Inflammatory macrophage treated with lipopolysaccharide for 4 hours (primary cell): Measurements from ENCODE around the gene CLCNKA.
"Not testable (repeated sequence)": the region's sequence is repeated elsewhere in the genome, so short reads cannot be mapped to it uniquely, and the experiment has no call there.

Experiments used
- DNase-seq: peaks from one replicate; pipeline ENCODE4 v3.0.0-alpha.2; 2020

CLCNKA gene

DNA sequence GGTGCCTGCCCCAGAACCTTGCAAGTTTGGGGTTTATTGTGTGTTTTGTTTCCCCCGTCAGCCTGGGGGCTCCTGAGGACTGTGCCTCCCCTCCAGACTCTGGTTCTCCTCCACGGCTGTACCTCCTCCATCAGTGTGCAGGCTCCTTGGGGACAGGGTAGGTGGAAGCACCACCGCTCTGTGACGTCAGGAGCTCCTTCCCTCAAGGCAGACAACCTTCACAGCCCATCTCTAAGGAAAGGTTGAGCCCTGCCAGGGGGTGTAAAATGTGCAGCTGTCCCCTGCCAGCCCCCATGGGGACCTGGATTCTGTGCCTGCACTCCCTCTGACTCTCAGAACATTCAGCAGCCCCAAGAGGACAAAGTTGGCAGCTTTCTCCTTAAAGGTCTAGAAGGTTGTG is 3.5 kb upstream of the CLCNKA start:
- no peak for DNase-seq

DNA sequence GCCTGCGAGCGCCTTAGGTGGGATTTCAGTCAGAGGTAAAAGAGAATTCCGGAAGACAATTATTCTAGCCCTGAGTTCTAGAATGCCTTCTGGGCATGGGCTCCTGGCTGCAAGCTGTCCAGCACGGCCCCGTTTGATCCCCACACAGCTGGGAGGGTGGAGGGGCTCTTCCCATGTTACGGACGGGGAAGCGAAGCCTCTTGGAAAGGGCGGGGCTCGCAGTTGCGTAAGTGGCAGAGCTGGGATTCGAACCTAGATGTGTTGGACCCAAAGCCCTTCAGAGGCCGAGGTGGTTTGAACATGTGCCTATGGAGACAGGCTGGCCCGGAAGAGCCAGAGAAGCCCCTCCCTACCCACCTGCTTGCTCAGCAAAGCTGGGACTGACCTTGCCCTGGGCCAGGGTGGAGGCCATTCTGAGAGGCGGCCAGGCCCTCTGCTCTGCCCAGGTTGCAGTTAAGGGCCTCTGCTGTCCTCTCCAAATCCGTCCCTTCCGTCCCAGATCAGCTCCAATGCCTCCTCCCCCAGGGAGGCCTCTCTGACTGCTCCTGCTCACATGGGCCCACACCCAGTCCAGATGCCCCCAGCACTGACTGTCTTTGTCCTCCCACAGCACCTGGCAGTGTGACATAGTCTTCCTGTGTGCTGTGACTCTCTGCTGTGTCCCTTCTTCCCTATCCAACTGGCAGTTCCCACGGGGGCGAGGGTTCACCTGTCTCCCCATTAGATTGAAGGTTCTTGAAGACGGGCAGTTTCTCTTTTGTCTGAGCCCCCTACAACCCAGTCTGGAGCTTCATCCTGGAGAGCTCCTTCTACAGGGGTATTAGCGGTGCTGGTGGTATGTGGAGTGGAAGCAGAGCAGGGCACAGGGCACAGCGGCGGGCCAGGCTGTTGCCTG is 2.8 kb upstream of the CLCNKA start:
- DNase-seq, result no peak

DNA sequence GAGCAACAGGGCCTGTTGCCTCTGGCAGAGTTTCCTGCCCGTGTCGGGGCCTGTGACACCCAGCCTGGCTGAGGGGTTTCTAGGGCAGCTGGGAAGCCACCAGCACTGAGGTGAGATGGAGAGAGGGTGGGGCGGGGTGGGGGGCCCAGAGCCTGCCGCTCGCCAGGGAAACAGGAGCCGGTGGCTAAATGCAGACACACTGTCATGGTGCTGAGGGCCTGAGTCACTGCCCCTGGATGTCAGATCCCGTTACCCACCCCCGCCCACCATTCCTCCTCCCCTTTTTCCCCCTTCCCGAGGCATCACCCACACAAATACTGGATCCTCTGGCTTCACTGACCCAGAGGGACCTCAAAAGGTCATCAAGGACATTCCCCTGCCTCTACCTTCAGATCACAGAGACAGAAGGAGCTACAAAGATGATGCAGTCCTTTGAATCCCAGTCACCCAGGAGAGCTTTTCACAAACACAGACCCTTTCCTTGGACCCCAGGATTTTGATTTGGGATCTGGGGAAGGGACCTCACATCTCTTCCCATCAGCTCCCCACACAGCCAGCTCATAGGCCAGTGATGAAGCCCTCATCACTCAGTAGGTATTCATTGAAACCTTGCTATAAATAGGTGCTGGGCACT is 2.1 kb upstream of the CLCNKA start:
- no peak for DNase-seq

DNA sequence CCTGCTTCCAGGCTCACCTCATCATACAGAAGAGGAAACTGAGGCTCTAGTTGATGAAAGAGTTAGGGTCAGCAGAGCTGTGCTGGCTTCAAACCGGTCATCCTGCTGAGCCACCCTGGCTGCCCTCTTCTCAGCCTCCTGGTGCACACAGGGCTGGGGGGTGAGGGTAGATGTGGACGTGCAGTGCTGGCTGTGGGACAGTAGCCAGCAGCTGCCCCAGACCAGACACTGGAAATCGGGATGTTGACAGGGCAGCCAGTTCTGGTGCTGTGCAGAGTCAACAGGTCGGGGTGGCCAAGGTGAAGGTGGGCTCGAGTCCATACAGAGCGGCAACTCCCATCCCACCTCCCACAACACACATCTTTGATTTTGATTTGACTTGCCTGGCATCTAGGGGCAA is 1.5 kb upstream of the CLCNKA start:
- DNase-seq, result no peak

DNA sequence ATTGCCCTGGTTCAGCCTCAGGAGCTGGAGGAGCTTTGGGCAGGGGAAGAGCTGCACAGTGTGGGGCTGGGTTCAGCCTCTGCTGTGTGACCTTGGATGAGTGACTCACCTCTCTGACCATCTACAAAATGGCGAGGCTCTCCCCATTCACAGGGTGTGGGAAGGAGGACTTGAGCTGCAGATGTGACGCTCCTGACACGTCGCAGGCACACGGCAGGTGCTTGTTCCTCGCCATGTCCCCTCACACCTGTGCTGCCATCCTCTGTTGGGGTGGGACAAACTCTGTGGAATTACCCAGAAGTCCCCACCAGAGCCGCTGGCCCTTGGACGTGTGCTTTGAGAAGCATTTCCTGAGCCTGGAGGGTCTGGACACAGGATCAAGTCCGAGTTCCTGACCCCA is 958 bp upstream of the CLCNKA start:
- not testable (repeated sequence) for DNase-seq

DNA sequence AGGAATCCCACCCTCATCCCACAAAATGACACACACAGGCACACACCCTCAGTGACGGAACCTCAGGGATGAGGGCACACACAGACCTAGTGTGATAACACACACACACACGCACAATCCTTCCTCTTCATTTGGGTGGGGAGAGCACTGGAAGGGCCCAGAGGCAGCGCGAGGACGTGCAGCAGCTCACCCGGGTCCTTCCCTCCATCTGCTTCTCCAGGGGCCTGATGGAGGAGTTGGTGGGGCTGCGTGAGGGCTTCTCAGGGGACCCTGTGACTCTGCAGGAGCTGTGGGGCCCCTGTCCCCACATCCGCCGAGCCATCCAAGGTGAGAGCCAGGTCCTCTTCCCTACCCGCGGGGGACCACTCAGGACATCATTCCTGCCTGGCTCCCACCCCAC is 557 bp downstream of the CLCNKA start:
- no peak for DNase-seq

DNA sequence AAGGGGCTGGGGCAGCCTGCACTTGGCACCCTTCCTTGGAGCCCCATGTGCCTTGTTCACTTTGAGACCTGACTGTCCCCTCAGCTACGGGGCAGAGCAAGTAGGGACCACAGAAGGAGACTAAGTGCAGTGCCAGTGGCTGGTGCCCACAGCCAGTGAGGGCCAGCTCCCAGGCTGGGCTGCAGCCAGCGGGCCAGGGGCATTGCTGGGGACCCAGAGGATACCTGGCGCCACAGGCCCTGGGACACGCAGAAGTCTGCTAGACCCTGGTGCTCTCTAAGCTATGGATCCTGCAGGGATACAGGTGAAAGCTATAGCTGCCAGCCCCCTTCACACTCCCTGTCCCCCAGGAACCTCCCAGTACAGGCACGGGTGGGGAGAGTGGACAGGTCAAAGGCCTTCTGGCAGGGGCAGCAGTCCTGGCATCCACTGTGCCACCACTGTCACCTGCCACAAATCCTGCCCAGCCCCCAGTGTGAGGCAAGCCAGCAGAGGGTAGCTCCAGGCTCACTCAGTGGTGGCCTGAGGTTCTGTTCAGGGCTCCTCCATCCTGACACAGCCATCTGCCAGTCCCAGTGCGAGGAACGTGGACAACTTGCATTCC is 1.3 kb downstream of the CLCNKA start:
- no peak for DNase-seq

DNA sequence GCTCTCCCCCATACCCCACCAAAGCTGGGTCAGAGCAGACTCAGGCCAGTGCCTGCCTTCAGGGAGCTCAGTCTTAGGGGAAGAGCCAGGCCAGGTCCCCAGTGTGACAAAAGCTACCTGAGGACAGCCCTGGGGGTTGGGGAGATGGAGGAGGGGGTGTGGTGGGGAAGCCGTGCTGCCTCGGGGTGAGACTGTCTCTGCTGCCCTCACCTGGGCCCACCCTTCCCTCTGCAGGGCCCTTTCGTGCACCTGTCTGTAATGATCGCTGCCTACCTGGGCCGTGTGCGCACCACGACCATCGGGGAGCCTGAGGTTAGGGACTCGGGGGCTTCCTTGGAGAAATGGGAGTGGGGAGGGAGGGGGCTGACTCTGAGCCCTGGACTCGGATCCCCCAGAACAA is 4.5 kb downstream of the CLCNKA start:
- DNase-seq, result not testable (repeated sequence)

DNA sequence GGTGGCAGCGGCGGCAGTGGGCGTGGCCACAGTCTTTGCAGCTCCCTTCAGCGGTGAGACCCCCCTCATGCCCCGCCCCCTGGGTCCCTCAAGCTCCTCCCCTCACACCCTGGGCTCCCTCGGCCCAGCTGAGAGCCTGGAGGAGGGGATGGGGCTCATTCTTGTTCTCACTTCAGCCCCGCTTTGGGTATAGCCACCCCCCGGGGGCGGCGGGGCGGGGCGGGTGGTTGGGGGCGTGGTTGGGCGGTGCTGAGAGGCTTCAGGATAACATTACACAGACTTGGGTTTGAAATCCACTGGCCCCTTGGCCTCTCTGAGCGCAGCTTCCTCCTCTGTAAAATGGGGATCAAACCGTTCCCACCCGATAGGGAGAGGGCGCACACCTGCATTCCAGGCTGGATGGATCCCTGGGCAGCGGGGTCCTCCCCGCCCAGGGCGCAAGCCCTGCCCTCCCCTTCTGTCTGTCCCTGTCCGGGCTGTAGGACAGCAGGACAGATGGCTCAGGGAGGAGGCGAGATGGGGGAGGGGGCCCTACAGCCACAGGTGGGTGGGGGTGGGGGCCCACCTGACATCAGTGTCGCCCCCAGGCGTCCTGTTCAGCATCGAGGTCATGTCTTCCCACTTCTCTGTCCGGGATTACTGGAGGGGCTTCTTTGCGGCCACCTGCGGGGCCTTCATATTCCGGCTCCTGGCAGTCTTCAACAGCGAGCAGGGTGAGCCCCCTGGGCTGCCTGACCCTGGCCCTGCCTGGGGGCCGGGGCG is 5.1 kb downstream of the CLCNKA start:
- DNase-seq, result no peak

DNA sequence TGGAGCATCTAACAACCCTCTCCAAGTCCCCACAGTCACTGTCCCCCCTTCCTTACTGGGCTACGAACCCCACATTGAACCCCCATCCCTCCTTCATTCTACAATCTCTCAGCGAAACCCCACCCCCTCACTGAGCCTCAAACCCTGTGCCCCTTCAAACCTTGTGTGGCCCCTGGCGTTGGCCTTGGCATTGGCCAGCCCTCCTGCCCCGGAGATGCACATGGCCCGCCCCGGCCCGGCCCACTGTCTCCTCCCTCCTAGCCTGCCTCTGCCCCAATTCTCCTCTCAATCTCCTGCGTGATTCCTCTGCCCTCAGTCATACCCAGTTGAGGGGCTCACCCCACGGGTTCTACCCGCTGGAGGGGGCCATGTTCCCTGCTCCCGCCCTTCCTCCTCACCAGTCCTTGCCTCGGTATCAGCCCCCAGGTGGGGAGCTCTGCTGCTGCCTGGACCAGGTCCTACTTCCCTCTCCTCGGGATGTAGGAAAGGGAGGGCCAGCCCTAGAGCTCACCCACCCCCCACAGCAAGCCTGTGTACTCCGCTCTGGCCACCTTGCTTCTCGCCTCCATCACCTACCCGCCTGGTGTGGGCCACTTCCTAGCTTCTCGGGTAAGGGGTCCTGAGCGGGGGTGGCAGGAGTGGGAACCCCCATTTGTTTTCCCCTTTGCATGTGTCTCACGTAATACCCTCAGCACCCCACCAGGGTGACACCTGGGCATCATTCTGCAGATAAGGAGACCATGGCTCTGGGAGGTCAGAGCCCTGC is 6.6 kb downstream of the CLCNKA start:
- DNase-seq, result no peak

DNA sequence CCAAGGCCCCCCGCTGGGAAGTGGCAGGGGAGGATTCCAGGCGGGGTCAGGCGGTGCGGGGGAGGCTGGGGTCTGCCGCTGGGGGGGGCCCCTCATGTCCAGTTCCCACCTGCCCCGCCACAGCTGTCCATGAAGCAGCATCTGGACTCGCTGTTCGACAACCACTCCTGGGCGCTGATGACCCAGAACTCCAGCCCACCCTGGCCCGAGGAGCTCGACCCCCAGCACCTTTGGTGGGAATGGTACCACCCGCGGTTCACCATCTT is 7.1 kb downstream of the CLCNKA start:
- not testable (repeated sequence) for DNase-seq

DNA sequence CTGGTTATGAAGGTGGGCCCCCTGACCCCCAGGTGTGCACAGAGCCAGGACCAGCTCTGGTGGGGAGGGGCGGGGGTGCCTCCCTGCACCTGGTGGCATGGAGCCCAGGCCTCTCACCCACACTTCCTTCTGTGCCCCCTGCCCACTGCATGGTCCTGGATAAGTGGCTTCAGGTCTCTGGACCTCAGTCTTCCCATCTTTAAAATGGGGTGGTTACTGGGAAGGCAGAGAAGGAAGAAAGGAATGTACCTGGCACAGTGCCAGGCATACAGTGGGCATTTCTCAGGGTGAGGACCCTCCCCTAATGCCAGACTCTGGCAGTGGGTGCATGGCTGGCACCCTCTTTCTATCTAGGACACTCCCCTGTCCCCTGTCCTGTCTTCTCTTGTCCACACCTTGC is 7.5 kb downstream of the CLCNKA start:
- DNase-seq, result no peak

DNA sequence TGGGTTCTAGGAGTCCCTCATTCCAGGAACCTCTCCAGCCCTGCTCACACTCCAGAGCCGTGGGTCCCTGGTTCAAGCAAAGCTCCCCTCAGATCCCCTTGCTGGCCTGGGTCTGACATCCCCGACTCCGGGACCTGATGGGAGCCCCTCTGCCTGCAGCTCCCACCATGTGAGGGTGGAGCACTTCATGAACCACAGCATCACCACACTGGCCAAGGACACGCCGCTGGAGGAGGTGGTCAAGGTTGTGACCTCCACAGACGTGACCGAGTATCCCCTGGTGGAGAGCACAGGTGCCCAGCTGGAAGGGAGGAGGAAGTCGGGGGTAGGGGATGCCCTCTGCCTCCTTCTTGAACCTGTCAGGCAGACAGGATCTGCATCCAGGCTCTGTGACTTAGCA is 9.7 kb downstream of the CLCNKA start:
- no peak for DNase-seq

DNA sequence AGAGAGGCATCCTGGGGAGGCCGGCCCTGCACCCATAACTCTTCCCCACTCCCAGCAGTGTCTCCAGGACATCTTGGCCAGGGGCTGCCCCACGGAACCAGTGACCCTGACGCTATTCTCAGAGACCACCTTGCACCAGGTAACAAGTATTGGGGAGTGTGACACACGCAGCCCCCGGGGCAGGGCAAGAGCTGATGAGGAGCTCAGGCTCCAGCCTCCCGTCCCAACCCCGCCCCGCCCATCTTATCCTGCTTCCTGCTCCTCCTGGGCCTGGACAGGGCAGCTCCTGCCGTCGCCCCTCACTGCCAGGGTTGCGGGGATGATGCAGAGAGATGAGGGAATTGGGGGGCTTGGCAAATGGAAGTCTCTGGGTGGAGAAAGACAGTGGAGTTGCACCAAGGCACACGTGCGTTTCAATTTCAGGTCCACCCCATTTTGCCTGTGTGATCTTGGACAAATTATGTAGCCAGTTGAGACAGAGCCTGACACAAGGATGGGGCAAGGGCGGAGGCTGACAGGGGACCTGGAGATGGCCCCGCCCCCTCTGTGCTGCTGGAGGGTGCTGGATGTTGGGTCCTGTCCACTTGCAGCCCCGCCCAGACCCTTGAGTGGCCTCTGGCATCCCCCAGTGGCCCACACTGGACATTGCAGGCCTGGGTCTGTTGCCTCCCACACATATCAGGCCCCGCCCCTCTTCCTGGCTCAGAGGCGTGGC is 10.7 kb downstream of the CLCNKA start:
- peak; percentile 82 for DNase-seq

DNA sequence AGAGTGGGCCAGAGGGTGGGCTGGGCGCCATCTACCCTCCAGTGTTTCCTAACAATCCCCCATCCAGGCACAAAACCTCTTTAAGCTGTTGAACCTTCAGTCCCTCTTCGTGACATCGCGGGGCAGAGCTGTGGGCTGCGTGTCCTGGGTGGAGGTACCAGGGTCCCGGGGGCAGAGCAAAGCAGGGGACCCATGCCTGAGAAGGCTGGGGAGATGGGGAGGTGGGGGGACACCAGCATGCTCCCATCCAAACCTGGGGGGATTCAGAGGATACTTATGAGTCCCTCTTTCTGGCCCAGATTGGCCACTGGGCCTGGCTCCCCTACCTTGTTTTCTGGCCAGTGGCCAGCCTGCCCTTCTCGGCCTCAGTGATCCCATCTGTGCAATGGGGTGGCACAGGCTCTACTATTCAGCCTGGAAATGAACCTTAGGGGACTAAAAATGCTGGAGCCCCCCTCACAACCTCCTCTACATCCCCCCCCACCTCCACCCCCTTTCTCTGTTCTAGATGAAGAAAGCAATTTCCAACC is 11.3 kb downstream of the CLCNKA start:
- not testable (repeated sequence) for DNase-seq

DNA sequence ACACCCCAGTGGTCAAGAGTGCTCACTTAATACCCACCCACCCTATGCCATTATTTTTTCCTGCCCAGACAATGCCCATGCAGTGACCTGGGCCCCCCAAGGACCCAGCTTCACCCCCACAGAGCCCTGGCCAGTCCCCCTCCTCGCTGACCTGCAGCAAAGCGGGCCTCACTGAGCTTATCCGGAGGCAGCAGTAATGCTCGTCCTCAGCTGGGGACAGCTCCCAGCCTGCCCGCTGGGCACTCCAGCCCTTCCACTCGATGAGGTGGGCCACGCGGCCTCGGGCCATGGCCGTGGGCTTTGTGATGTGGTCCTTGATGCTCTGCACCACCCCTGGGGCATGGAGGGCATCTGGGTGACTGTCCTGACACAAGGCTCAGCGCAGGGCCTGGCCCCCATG is 14.6 kb downstream of the CLCNKA start:
- DNase-seq, result not testable (repeated sequence)

DNA sequence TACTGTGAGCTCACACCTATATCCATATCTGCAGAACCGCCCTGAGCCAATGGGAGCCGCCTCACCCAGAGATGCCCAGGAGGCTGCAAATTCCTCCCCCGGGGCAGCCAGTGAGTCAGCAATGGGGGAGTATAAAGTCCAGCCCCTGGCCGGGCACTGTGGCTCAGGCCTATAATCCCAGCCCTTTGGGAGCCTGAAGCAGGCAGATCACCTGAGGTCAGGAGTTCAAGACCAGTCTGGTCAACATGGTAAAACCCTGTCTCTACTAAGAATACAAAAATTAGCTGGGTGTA is 16.7 kb downstream of the CLCNKA start:
- DNase-seq, result no peak

DNA sequence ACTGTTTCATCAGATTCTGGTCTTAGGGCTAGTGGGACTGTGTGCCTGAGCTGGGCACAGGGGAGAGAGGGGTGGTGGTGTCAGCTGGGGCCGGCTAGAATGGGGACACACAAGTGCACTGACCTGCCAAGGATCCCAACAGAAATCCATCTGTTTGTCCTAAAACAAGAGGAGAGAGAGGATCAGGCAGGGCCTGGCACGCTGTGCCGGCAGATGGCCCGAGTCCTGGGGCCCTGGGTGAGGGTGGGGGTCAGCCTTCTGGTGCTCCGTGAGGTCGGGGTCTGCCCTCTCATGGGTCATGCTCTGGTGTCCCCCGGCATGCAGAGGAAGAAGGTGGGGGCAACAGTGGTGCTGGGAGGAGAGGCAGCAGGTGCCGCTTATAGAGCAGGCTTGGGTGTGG is 18.0 kb downstream of the CLCNKA start:
- not testable (repeated sequence) for DNase-seq

DNA sequence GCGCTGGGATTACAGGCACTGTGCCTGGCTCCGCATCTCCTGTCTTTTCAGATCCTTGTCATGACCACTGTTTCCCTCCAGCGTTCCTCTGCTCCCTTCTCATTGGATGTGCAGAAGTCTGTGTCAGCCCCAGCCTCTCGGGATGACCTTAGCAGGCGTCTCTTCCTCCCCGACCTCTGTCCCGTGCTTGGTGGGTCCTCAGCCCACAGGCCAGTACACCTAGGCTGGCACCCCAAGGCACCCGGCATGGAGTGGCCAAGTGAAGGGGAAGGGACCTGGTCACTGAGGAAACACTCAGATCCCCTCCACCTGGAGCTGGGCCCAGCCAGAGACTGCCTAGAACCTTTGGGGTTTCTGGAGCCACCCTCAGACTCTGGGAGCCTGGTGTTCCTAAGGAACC is 19.4 kb downstream of the CLCNKA start:
- DNase-seq, result no peak

DNA sequence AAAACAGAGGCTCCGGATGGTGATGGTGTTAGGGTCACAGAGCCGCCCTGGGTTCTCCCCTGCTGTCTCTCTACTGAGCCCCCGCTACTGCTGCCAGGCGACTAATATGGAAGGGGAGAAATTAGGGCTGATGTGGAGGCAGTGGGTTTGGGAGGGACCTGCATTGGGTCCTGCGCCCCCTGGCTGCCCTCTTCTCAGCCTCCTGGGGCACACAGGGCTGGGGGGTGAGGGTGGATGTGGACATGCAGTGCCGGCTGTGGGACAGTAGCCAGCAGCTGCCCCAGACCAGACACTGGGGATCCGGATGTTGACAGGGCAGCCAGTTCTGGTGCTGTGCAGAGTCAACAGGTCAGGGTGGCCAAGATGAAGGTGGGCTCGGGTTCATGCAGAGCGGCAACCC is 20.3 kb downstream of the CLCNKA start:
- DNase-seq, result no peak

DNA sequence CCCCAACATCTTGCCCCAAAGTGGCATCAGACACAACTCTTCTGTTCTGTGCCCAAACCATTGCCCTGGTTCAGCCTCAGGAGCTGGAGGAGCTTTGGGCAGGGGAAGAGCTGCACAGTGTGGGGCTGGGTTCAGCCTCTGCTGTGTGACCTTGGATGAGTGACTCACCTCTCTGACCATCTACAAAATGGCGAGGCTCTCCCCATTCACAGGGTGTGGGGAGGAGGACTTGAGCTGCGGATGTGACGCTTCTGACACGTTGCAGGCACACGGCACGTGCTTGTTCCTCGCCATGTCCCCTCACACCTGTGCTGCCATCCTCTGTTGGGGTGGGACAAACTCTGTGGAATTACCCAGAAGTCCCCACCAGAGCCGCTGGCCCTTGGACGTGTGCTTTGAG is 20.8 kb downstream of the CLCNKA start:
- not testable (repeated sequence) for DNase-seq

DNA sequence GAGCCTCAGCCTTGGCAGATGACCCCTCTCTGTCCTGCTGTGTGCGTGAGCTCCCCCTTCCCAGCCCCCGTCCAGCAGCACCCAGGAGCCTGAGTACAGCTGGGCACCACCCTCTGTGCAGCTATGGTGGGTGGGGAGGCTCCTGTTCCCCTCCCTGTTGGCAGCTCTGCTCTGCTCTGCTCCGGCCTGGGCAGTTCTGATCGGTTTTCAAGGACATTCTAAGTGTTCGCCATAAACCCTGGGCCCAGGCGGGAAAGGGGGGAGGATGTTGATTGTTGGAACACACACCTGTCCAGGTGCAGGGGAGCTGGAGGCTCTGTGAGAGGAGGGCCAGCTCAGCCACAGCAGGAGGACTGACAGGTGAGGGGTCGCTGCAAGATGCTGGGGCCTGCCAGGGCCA is 21.7 kb downstream of the CLCNKA start, which contains the start of gene CLCNKB:
CLCNKB (plus strand) TSS at position 262 of the 400 bp plus-strand sequence. CDS start 711 bp downstream, outside the sequence.
- no peak for DNase-seq
